HCT116 (cell line): ENCODE data around the gene SCAF1. TPM values are rescaled to one million over a fixed set of nuclear protein-coding genes. Genes with fewer than 3 reads are reported as not detected.

Experiments
- ATAC-seq: fragments of 200-7000 bp; cut with Tn5 transposase; 2 replicates; pipeline ENCODE4 v1.9.1; 2020; ENCODE audit warnings: mild to moderate bottlenecking, moderate library complexity
- BruUV-seq: library from RNA; stranded (reverse); fragments of 400-500 nt; replicated peaks from 2 replicates; lab custom pipeline; 2021; lab: Mats Ljungman, UMichigan
- CTCF ChIA-PET: fragments of 300-600 bp; sonication (Branson Sonifier 250); formaldehyde crosslinking; loops from one replicate; lab custom pipeline; 2021; ENCODE audit warnings: antibody characterized with exemption; lab: Charles Lee
- POLR2A ChIA-PET: fragments of 300-600, 350-600 bp; sonication (Branson Sonifier 250); formaldehyde crosslinking; loops from one replicate; lab custom pipeline; 2021; ENCODE audit warnings: antibody characterized with exemption; lab: Charles Lee
- RAD21 ChIA-PET, 2 experiments: fragments of 300-600 bp; sonication (Branson Sonifier 250); formaldehyde crosslinking; loops; one replicate each; lab custom pipeline; 2023; ENCODE audit warnings: low total read pairs in 2 of 2; ENCODE audit not compliant: uncharacterized antibody in 2 of 2, unreplicated experiment in 2 of 2, low non-redundant PET in 1 of 2; lab: Charles Lee
- DNase-seq: peaks from one replicate; pipeline ENCODE4 v3.0.0-alpha.2; 2010; ENCODE audit warnings: low read depth, low spot score
- H2AFZ ChIP-seq: fragments of 200-600 bp; shearing (Covaris generic), sonication (generic); 2 replicates; pipeline ENCODE4 v1.6.1; 2017; ENCODE audit warnings: low read depth, mixed run types, mixed read lengths, antibody characterized with exemption, low read length; ENCODE audit not compliant: poor library complexity, severe bottlenecking
- H3K27ac ChIP-seq: 2 replicates; pipeline ENCODE4 v1.5.1; 2012; ENCODE audit warnings: low read depth, low read length
- H3K27me3 ChIP-seq: fragments of 200-600 bp; sonication (generic); 2 replicates; pipeline ENCODE4 v1.6.1; 2016; ENCODE audit warnings: mixed run types, low read length, mixed read lengths; ENCODE audit not compliant: insufficient read depth
- H3K36me3 ChIP-seq, 2 experiments: fragments of 200-500 bp in 1 of 2; fragments of 200-600 bp in 1 of 2; sonication (Bioruptor generic) in 1 of 2; sonication (generic) in 1 of 2; 2 replicates each; pipeline versions ENCODE4 v1.5.1 to v1.6.1; 2014 to 2016; ENCODE audit warnings: low read length in 2 of 2, inconsistent platforms in 1 of 2, mixed read lengths in 1 of 2, mixed run types in 1 of 2; ENCODE audit not compliant: insufficient read depth in 2 of 2, control insufficient read depth in 1 of 2
- H3K4me1 ChIP-seq, 2 experiments: fragments of 200-600 bp in 1 of 2; sonication (generic) in 1 of 2; 2 replicates each; pipeline versions ENCODE4 v1.5.1 to v1.6.1; 2012 to 2017; ENCODE audit warnings: low read length in 2 of 2, inconsistent platforms in 1 of 2, mild to moderate bottlenecking in 1 of 2, mixed read lengths in 1 of 2, mixed run types in 1 of 2, moderate library complexity in 1 of 2; ENCODE audit not compliant: insufficient read depth in 2 of 2, control insufficient read depth in 1 of 2
- H3K4me2 ChIP-seq: fragments of 200-600 bp; sonication (generic); 2 replicates; pipeline ENCODE4 v1.6.1; 2017; ENCODE audit warnings: mixed run types, low read length, mixed read lengths
- H3K4me3 ChIP-seq, 2 experiments: fragments of 200-600 bp in 1 of 2; sonication (generic) in 1 of 2; replicated peaks in 1 of 2; 2 replicates each; pipeline ENCODE4 v1.5.1; 2011 to 2016; ENCODE audit warnings: low read length in 2 of 2, control low read depth in 1 of 2, low read depth in 1 of 2, mild to moderate bottlenecking in 1 of 2, mixed read lengths in 1 of 2, mixed run types in 1 of 2
- H3K79me2 ChIP-seq: fragments of 200-600 bp; sonication (generic); 2 replicates; pipeline ENCODE4 v1.6.1; 2017; ENCODE audit warnings: mild to moderate bottlenecking, mixed run types, low read length, moderate library complexity, mixed read lengths; ENCODE audit not compliant: insufficient read depth
- H3K9ac ChIP-seq: fragments of 200-600 bp; sonication (generic); 2 replicates; pipeline ENCODE4 v1.6.1; 2016; ENCODE audit warnings: low read length, mixed read lengths
- H3K9me2 ChIP-seq: fragments of 200-600 bp; sonication (generic), shearing (Covaris generic); 2 replicates; pipeline ENCODE4 v1.6.1; 2017; ENCODE audit warnings: mixed run types, mild to moderate bottlenecking, moderate library complexity; ENCODE audit not compliant: insufficient read depth
- H3K9me3 ChIP-seq, 2 experiments: fragments of 200-500 bp in 1 of 2; fragments of 200-600 bp in 1 of 2; sonication (Bioruptor generic) in 1 of 2; sonication (generic) in 1 of 2; 2 replicates each; pipeline ENCODE4 v1.6.1; 2014 to 2017; ENCODE audit warnings: low read length in 2 of 2, mixed read lengths in 2 of 2, inconsistent platforms in 1 of 2, low read depth in 1 of 2, mild to moderate bottlenecking in 1 of 2, mixed run types in 1 of 2, moderate library complexity in 1 of 2; ENCODE audit not compliant: control insufficient read depth in 1 of 2, insufficient read depth in 1 of 2
- H4K20me1 ChIP-seq: fragments of 200-600 bp; sonication (generic), shearing (Covaris generic); 2 replicates; pipeline ENCODE4 v1.6.1; 2017; ENCODE audit warnings: mixed run types, mild to moderate bottlenecking, moderate library complexity; ENCODE audit not compliant: insufficient read depth
- CEBPB ChIP-seq: IDR thresholded peaks from 2 replicates; pipeline ENCODE4 v1.6.1; 2012; ENCODE audit warnings: low read depth
- CTCF ChIP-seq, 3 experiments: fragments of 200-600 bp in 1 of 3; sonication (generic) in 1 of 3; IDR thresholded peaks in 2 of 3; conservative IDR thresholded peaks in 1 of 3; 2 replicates each; pipeline ENCODE4 v1.5.1; 2012 to 2017; ENCODE audit warnings: low read depth in 2 of 3, low read length in 2 of 3, antibody characterized with exemption in 1 of 3, borderline replicate concordance in 1 of 3, control low read depth in 1 of 3, mild to moderate bottlenecking in 1 of 3, mixed read lengths in 1 of 3, mixed run types in 1 of 3, moderate library complexity in 1 of 3; ENCODE audit not compliant: insufficient read depth in 1 of 3
- EZH2 ChIP-seq: fragments of 200-600 bp; sonication (generic); IDR thresholded peaks from 2 replicates; pipeline ENCODE4 v1.6.1; 2017; ENCODE audit warnings: antibody characterized with exemption, mixed run types
- SP1 ChIP-seq: IDR thresholded peaks from 2 replicates; pipeline ENCODE4 v1.6.1; 2012; ENCODE audit warnings: low read depth
- SRF ChIP-seq: IDR thresholded peaks from 2 replicates; pipeline ENCODE4 v1.6.1; 2012; ENCODE audit warnings: low read depth
- intact Hi-C: fragments of 100-400 bp; cut with micrococcal nuclease; formaldehyde crosslinking; loops from 2 replicates; pipeline ENCODE4 v1.10.0; 2022
- total RNA-seq: library from RNA; stranded (reverse); gene quantifications from one replicate; pipeline ENCODE4 v1.2.1, GENCODE V29; 2021; ENCODE audit not compliant: unreplicated experiment

Gene SCAF1
- total RNA-seq, 1 experiment from 2014 or later: 96.8 TPM

- ChIA-PET POLR2A (interaction anchor here (1.8 to 2.8 kb wide), 2 partner anchors 20 kb away, joined by 8 read pairs; partner anchors contain the start of genes RRAS and SCAF1), CTCF (no interaction called here), RAD21 (no interaction called here)
- BruUV-seq: no TSS peak
- Histone ChIP-seq H3K9me2 (no peaks in the 10 kb centered on the region), H3K27me3 (no peaks in the 10 kb centered on the region), H3K9ac (no peak overlapping the region), H4K20me1 (no peaks in the 10 kb centered on the region), H3K36me3 (peaks cover 12 to 56% of the 10 kb centered on the region in 2 experiments; a peak in 3 of 4 replicates), H3K4me3 (no peak overlapping the region), H3K4me2 (no peak overlapping the region), H3K9me3 (no peaks in the 10 kb centered on the region), H3K4me1 (peaks cover 0 to 11% of the 10 kb centered on the region in 2 experiments; a peak in 3 of 4 replicates), H2AFZ (no peak overlapping the region), H3K79me2 (peaks cover 23% of the 10 kb centered on the region; the same call in 1 of the 2 replicates), H3K27ac (no peak overlapping the region)
- TF ChIP-seq CTCF (IDR thresholded peaks at IDR 0.05 in 2 of 3, conservative IDR thresholded peaks at IDR 0.05 in 1 of 3; ENCODE audit: borderline replicate concordance in 1 of 3, insufficient read depth in 1 of 3, low read depth in 2 of 3, low read length in 2 of 3): no peak
- intact Hi-C loops: no loop called here
- no peak for DNase-seq
- no peak for ATAC-seq
Observed at GRCh38 chr19:49660338-49660961, 18.4 kb downstream of the SCAF1 start.

GRCh38 chr19:49662011-49662410 is 20.0 kb downstream of the SCAF1 start:
- H3K27ac ChIP-seq: no peak overlapping the region; the same call in 1 of the 2 replicates
- H3K79me2 ChIP-seq: peaks cover 38% of the 10 kb centered on the region
- no peaks in the 10 kb centered on the region for H4K20me1 ChIP-seq
- H3K4me1 ChIP-seq: peaks cover 2 to 17% of the 10 kb centered on the region in 2 experiments; a peak in 3 of 4 replicates
- DNase-seq (no peak), ATAC-seq (no peak)
- ChIA-PET RAD21 (no interaction called here), POLR2A (interaction anchor here (1.0 to 1.8 kb wide), 2 partner anchors 15 to 21 kb away, joined by 3 to 8 read pairs; partner anchors contain the start of genes PRMT1, RRAS and SCAF1), CTCF (no interaction called here)
- TF ChIP-seq SP1: no peak
- TF ChIP-seq SRF: no peak
- TF ChIP-seq EZH2: no peak
- TF ChIP-seq CEBPB: no peak
- H3K9me2 ChIP-seq: no peaks in the 10 kb centered on the region
- H3K36me3 ChIP-seq: peaks cover 12 to 48% of the 10 kb centered on the region in 2 experiments; a peak in 3 of 4 replicates
- no peak overlapping the region for H3K9ac ChIP-seq
- intact Hi-C loops: no loop called here
- H2AFZ ChIP-seq: no peak overlapping the region
- no peak overlapping the region for H3K4me3 ChIP-seq
- H3K9me3 ChIP-seq: no peaks in the 10 kb centered on the region
- H3K4me2 ChIP-seq: no peak overlapping the region
- BruUV-seq: TSS peak; percentile 24
- no peaks in the 10 kb centered on the region for H3K27me3 ChIP-seq
